Parathyroid adenoma (tissue), 2 donors: ENCODE data around the gene LRRC27.
"Not testable (repeated sequence)": the region's sequence is repeated elsewhere in the genome, so short reads cannot be mapped to it uniquely, and the experiment has no call there.

Experiments
- H2AFZ ChIP-seq: fragments of 300-600 bp; sonication (generic); one replicate; pipeline ENCODE4 v1.7.0; 2017; ENCODE audit warnings: antibody characterized with exemption, mild to moderate bottlenecking
- H3K27ac ChIP-seq: fragments of 300-600 bp; sonication (generic); one replicate; pipeline ENCODE4 v1.7.0; 2017
- H3K27me3 ChIP-seq: fragments of 300-600 bp; sonication (generic); one replicate; pipeline ENCODE4 v1.7.0; 2017; ENCODE audit warnings: low read length; ENCODE audit not compliant: control insufficient read depth, insufficient read depth
- H3K36me3 ChIP-seq: fragments of 300-600 bp; sonication (generic); one replicate; pipeline ENCODE4 v1.7.0; 2017; ENCODE audit warnings: low read length; ENCODE audit not compliant: control insufficient read depth, insufficient read depth
- H3K4me1 ChIP-seq: fragments of 300-600 bp; sonication (generic); one replicate; pipeline ENCODE4 v1.7.0; 2017; ENCODE audit warnings: control low read depth
- H3K4me2 ChIP-seq: fragments of 300-600 bp; sonication (generic); one replicate; pipeline ENCODE4 v1.7.0; 2017; ENCODE audit warnings: low read length
- H3K4me3 ChIP-seq: fragments of 300-600 bp; sonication (generic); one replicate; pipeline ENCODE4 v1.7.0; 2017; ENCODE audit warnings: low read depth, low read length
- H3K79me2 ChIP-seq: fragments of 300-600 bp; sonication (generic); one replicate; pipeline ENCODE4 v1.7.0; 2017; ENCODE audit warnings: control low read depth
- H3K9ac ChIP-seq: fragments of 300-600 bp; sonication (generic); one replicate; pipeline ENCODE4 v1.7.0; 2017; ENCODE audit warnings: mild to moderate bottlenecking
- H3K9me3 ChIP-seq: fragments of 300-600 bp; sonication (generic); one replicate; pipeline ENCODE4 v1.7.0; 2017; ENCODE audit warnings: low read length; ENCODE audit not compliant: control insufficient read depth
- CTCF ChIP-seq: fragments of 300-600 bp; sonication (generic); IDR thresholded peaks from one replicate; pipeline ENCODE4 v1.7.0; 2017; ENCODE audit warnings: antibody characterized with exemption, mild to moderate bottlenecking
- donor health status: primary hyperparathyroidism.

Gene LRRC27

GRCh38 chr10:132313305-132313704 lies 18.7 kb upstream of the LRRC27 start:
- H3K27me3 ChIP-seq = no peaks in the 10 kb centered on the region
- H3K79me2 ChIP-seq = no peaks in the 10 kb centered on the region
- no peak overlapping the region for H3K4me3 ChIP-seq
- H3K36me3 ChIP-seq = no peaks in the 10 kb centered on the region
- TF ChIP-seq CTCF = no peak
- H3K9ac ChIP-seq = no peak overlapping the region
- no peak overlapping the region for H3K27ac ChIP-seq
- no peaks in the 10 kb centered on the region for H3K4me1 ChIP-seq
- no peaks in the 10 kb centered on the region for H3K9me3 ChIP-seq
- H3K4me2 ChIP-seq = no peak overlapping the region
- no peak overlapping the region for H2AFZ ChIP-seq

- Histone ChIP-seq H3K36me3 (no peaks in the 10 kb centered on the region), H3K79me2 (no peaks in the 10 kb centered on the region), H3K27me3 (no peaks in the 10 kb centered on the region), H3K9ac (no peak overlapping the region), H3K4me2 (no peak overlapping the region), H3K9me3 (no peaks in the 10 kb centered on the region), H3K4me3 (no peak overlapping the region), H3K4me1 (no peaks in the 10 kb centered on the region), H2AFZ (no peak overlapping the region), H3K27ac (no peak overlapping the region)
- TF ChIP-seq CTCF = no peak
These were observed 18.1 kb upstream of the LRRC27 start for GRCh38 chr10:132313865-132314264.

- no peak overlapping the region for H3K9ac ChIP-seq
- H3K27me3 ChIP-seq = no peaks in the 10 kb centered on the region
- no peak overlapping the region for H3K4me2 ChIP-seq
- TF ChIP-seq CTCF = no peak
- no peaks in the 10 kb centered on the region for H3K79me2 ChIP-seq
- no peaks in the 10 kb centered on the region for H3K9me3 ChIP-seq
- no peaks in the 10 kb centered on the region for H3K36me3 ChIP-seq
- no peak overlapping the region for H2AFZ ChIP-seq
- peaks cover 2% of the 10 kb centered on the region for H3K4me1 ChIP-seq
- H3K4me3 ChIP-seq = no peak overlapping the region
- no peak overlapping the region for H3K27ac ChIP-seq
These were observed 17.7 kb upstream of the LRRC27 start for GRCh38 chr10:132314336-132314735.

GRCh38 chr10:132314881-132315280 lies 17.1 kb upstream of the LRRC27 start:
- H3K9ac ChIP-seq, H3K79me2 ChIP-seq, H3K9me3 ChIP-seq, H3K27ac ChIP-seq, H3K4me3 ChIP-seq, H2AFZ ChIP-seq, H3K27me3 ChIP-seq, H3K36me3 ChIP-seq, H3K4me2 ChIP-seq, H3K4me1 ChIP-seq: not testable (repeated sequence)

- no peaks in the 10 kb centered on the region for H3K27me3 ChIP-seq
- no peak overlapping the region for H3K27ac ChIP-seq
- no peak overlapping the region for H3K9ac ChIP-seq
- H3K79me2 ChIP-seq = no peaks in the 10 kb centered on the region
- no peaks in the 10 kb centered on the region for H3K36me3 ChIP-seq
- no peak for TF ChIP-seq CTCF
- peaks cover 14% of the 10 kb centered on the region for H3K4me1 ChIP-seq
- no peak overlapping the region for H2AFZ ChIP-seq
- no peak overlapping the region for H3K4me2 ChIP-seq
- H3K9me3 ChIP-seq = no peaks in the 10 kb centered on the region
- H3K4me3 ChIP-seq = no peak overlapping the region
These were observed 15.9 kb upstream of the LRRC27 start for GRCh38 chr10:132316133-132316532.

- H3K9me3 ChIP-seq = not testable (repeated sequence)
These were observed 14.5 kb upstream of the LRRC27 start for GRCh38 chr10:132317477-132317876.

More at GRCh38 chr10:132317477-132317876, 14.5 kb upstream of the LRRC27 start:
- H3K27me3 ChIP-seq, H3K79me2 ChIP-seq, H3K27ac ChIP-seq, H3K9ac ChIP-seq, H3K4me3 ChIP-seq, H3K4me2 ChIP-seq, H3K36me3 ChIP-seq, H2AFZ ChIP-seq: not testable (repeated sequence)
- H3K4me1 ChIP-seq = peaks cover 14% of the 10 kb centered on the region
